HG03095 (cell line): ENCODE measurements around the gene HTR3E.
A peak's percentile ranks its signal among the peaks of the same experiment; 100 is the strongest.
"Not testable (repeated sequence)": the region's sequence is repeated elsewhere in the genome, so short reads cannot be mapped to it uniquely, and the experiment has no call there.

Source experiments
- ATAC-seq: cut with Tn5 transposase; IDR thresholded peaks from one replicate; pipeline ENCODE4 v1.9.1; 2021; ENCODE audit warnings: moderate library complexity; ENCODE audit not compliant: unreplicated experiment

HTR3E gene

DNA sequence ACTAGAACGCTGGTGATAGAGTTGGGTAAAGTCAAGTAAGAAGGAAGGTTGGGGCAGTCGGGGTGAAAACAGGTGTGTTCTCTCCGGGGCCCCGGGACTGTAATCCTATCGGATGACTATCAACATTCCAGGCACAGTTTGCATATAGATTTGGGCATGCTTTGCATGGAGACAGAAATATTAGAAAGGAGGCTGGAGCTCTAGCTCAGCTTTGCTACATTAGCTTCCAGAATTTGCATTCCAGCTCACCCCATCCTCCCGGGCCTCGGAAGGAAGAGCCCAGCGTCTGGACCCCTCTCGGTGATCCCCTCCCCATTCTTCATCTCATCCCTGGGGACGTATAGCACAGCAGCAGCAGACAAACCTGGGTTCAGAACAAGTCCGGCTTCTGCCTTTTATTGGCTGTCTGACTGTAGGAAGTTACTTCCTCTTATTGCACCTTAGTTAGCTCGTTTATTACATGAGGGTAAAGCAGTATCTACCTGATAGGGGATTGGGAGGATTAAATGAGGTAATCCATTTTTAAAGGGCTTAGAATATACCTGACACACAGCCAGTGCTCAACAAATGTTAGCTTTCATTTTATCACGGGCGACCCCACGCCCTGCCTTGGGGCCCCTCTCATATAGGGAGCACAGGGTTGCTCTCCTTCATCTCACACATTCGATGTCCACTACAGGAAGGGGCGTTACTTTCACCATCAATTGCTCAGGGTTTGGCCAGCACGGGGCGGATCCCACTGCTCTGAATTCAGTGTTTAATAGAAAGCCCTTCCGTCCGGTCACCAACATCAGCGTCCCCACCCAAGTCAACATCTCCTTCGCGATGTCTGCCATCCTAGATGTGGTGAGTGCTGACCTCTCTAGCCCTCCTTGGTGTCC is 3.2 kb downstream of the HTR3E start:
- ATAC-seq: no peak

DNA sequence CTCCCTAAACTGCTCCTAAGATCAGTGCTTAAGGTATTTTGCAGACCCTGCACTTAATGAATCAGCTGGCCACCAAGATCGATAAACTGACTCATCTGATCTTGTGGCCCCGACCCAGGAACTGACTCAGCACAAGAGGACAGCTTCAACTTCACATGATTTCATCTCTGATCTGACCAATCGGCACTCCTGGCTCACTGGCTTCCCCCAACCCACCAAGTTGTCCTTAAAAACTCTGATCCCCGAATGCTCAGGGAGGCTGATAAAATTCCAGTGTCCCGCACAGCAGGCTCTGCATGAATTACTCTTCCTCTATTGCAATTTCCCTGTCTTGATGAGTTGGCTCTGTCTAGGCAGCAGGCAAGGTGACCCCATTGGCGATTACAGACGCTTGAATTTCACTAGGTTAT is 13.5 kb downstream of the HTR3E start:
- ATAC-seq: no peak

DNA sequence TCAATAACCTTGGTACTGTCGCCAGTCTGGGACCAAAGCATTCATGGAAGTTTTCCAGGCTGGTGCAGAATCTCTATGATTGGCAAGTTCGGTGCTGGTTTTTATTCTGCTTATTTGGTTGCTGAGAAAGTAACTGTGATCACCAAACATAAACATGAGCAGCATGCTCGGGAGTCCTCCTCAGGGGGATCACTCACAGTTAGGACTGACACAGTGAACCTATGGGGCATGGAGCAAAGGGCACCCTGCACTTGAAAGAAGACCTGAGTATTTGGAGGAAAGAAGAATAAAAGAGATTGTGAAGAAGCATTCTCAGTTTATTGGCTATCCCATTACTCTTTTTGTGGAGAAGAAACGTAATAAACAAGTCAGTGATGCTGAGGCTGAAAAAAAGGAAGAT is 19.2 kb downstream of the HTR3E start:
- no peak for ATAC-seq

DNA sequence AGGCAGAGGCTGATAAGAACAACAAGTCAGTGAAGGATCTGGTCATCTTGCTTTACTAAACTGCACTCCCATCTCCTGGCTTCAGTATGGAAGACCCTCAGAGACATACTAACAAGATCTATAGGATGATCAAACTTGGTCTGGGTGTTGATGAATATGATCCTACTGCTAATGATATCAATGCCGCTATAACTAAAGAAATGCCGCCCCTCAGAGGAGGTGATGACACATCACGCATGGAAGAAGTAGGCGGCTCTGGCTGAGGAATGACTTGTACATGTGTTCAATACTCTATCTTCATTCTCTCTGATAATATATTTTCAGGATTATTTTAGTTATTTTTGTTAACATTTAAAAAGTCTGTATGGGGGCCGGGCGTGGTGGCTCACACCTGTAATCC is 20.8 kb downstream of the HTR3E start:
- no peak for ATAC-seq

DNA sequence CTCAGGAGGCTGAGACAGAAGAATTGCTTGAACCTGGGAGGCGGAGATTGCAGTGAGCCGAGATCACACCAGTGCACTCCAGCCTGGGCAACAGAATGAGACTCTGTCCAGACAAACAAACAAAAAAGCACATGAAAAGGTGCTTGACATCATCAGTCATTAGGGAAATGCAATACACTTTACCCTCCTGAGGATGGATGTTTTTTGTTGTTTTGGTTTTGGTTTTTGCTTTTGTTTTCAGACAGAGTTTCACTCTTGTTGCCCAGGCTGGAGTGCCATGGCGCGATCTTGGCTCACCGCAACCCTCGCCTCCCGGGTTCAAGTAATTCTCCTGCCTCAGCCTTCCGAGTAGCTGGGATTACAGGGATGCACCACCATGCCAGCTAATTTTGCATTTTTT is 24.2 kb downstream of the HTR3E start:
- ATAC-seq: not testable (repeated sequence)

DNA sequence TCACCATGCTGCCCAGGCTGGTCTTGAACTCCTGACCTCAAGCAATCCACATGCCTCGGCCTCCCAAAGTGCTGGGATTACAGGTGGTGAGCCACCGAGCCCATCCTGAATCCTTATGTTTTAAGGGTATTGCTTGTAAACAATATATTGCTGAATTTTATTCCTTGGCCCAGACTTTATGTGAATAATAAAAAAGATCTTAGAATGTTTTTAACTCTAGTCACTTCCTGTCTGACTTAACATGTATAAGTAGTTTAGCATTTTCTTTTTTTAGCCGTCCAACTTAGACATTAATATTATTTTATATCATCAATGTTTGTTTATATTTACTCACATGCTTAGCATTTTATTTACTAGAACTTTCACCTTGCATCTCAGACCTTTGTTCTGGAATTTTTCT is 29.1 kb downstream of the HTR3E start:
- no peak for ATAC-seq

DNA sequence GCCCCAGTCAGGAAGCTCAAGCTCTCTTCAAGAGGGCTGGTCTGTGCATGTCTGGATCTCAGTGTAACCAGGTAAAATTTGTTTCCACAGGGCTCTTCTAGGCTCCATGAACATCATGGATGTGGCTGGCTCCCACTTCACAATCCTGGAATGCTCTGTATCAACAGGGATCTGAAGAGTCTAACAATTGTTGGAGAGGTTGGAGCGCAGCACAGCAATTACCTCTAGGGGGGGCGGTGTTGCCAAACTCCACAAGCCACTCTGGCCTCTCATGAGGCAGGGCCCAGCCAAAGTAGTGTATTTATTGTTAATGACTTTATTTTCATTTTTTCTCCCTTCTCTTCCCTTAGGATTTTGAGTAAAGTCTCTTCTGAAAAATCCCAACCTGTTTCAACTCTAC is 32.1 kb downstream of the HTR3E start:
- ATAC-seq: no peak

DNA sequence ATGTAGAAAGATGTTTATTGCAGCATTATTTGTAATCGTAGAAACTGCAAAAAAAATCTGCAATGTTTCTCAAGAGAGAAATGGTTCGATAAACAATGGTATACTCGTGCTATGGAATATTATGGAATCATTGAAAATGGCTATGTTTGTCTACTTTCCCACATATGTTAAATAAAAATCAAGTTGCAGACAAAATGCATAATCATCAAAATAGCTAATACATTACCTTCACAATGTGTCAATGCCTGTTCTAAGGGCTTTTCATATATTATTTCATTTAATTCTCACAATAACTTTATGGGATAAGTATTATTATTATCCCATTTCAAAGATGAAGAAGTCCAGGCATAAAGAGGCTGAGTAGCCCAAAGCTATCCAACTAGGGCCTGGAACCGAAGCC is 36.1 kb downstream of the HTR3E start:
- no peak for ATAC-seq

DNA sequence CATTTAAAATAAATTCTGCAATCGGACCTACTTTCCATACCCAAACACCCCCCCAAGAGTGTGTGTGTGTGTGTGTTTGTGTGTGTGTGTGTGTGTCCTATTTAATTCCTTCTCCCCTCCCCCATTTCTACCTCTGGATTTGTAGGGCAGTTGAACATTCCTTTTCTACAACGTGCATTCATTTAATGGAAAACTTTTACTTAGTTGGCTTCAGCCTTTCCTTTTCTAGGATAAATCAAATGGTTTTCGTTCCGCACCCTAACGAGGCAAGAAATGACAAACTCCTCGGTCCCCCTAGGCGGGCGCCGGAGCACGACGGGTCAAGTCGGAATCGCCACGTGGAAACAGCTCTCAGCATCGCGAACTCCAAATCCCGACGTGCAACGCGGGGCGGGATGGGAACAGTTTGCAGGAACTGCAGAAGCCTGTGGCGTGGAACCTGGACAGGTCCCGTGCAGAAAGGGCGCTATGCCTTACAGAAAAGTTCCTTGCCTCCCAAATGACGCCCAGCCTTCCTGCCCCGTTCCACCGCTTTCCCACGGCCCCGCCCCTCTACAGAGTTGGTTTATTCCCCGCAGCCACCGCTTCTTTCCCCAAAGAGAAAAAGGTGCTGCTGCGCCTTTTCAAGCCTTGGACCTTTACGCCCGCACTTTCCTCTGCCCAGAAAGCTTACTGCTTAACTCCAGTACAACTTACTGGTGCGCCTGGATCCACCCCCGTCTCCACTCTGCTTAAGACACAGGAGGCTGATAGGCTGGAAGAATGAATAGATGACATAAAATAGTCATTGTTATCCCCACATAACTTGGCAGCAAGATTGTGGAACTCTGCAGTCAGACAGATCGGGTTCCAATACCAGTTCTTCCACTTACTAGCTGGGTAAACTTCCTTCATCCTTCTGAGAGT is 37.2 kb downstream of the HTR3E start:
- ATAC-seq: peak; percentile 38

DNA sequence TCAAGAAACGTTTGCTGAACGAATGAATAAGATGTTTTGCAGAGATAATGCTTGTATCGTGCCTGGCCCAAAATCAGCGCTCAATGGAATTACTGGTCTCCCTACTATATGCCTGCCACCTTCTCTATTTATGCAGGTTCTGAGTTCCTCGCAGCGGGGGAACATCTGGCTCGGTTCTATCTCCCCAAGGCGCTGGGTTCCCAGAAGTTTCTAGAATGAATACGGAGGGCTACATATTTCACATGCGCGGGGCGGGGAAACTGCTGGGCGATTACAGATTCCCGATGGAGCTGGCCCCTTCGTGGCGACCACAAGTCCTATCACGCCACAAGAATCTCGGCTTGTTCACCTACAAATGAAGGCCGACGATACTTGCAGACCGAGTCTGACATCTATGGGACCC is 37.9 kb downstream of the HTR3E start:
- ATAC-seq: peak; percentile 6

DNA sequence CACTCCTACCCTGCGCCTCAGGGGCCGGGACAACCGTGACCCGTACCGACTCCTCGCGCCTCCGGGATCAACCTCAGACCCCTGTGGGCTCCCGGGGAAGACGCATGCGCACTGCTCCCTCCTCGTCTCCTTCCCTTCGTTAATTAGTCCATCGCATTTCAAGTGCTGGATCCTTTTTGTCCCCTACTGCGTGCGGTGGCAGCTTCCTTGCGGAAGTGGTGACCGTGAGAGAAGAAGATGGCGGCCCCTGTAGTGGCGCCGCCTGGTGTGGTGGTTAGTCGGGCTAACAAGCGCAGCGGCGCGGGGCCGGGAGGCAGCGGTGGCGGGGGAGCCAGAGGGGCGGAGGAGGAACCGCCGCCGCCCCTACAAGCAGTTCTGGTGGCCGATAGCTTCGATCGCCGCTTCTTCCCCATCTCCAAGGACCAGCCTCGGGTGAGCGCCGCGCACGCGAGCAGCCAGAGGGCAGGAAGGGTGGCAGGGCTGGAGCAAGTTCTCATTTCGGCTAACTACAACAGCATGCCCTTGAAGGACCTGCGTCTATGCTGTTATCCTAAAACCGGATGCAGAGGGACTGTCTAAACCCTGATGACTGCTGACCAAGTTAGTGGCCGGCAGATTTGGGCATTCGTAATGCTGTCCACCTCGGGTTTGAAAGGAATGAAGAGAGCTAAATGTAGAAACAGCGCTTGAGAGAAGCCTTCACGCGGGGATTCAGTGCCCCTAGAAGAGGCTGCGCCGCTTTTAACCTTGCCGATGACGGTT is 38.5 kb downstream of the HTR3E start, which contains the start of gene EIF2B5:
Gene EIF2B5, plus strand, starts transcription at position 210 of the 762 bp plus-strand sequence. Its CDS starts 28 bp downstream, at position 238.
- ATAC-seq: peak; percentile 84

DNA sequence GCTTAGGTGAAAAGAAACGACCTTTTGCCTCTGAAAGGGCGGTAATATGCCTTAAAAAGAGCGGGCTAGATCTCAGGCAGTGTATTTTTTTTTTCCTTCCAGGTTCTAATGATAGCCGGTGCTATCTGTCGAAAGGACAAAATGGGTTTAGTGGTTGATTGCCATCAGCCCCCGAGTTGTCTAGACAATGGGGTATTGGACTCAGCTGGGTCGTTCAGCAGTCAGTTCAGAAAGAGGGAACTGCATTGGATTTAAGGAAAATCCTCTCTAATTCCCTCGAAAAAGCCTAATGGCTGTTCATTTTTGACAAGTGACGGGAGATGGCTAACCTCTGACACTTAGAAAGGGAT is 39.0 kb downstream of the HTR3E start:
- no peak for ATAC-seq

DNA sequence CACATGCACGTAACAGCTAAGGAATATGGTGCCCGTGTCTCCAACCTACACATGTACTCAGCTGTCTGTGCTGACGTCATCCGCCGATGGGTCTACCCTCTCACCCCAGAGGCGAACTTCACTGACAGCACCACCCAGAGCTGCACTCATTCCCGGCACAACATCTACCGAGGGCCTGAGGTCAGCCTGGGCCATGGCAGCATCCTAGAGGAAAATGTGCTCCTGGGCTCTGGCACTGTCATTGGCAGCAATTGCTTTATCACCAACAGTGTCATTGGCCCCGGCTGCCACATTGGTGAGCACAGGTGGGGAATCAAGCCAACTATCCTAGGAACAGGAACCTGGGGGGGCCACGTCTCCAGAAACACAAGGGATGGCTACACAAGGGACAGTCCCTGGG is 43.6 kb downstream of the HTR3E start:
- no peak for ATAC-seq

DNA sequence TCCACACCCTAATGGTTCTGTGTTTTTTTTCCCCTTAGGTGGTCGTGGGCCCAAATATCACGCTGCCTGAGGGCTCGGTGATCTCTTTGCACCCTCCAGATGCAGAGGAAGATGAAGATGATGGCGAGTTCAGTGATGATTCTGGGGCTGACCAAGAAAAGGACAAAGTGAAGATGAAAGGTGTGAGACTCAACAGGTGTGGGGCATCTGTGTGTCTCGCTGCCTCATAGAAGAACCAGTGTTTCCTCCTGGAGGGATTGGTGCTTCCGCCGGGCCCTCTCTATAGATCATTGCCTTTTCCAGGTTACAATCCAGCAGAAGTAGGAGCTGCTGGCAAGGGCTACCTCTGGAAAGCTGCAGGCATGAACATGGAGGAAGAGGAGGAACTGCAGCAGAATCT is 45.3 kb downstream of the HTR3E start:
- no peak for ATAC-seq

DNA sequence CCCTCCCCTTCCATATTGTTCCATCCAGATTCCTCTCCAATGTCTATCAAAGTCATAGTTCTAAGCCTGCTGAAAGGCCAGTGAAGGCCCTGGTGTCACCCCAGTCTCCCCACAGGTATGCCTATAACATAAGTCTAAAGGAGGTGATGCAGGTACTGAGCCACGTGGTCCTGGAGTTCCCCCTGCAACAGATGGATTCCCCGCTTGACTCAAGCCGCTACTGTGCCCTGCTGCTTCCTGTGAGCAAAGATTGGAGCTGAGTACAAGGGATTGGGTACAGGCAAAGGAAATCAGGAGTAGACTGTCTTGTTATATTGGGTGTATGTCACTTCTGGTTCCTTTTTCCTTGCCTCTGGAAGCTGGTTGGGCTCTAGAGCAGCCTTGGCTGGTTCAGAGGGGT is 46.5 kb downstream of the HTR3E start:
- ATAC-seq: no peak

DNA sequence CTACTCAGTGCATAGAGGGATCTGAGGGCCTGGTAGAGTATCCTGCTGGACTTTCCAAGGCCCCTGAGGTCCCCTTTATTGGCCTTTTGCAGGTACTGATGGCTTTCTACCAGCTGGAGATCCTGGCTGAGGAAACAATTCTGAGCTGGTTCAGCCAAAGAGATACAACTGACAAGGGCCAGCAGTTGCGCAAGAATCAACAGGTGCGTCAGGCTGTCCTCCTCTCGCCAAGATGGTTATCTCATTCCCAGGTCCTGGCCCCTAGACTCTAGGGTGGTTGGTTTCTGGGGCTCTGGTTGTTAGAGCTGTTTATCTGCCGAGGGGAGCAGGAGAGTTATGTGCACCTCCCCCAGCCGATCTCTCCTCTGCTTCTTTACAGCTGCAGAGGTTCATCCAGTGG is 47.6 kb downstream of the HTR3E start:
- no peak for ATAC-seq

DNA sequence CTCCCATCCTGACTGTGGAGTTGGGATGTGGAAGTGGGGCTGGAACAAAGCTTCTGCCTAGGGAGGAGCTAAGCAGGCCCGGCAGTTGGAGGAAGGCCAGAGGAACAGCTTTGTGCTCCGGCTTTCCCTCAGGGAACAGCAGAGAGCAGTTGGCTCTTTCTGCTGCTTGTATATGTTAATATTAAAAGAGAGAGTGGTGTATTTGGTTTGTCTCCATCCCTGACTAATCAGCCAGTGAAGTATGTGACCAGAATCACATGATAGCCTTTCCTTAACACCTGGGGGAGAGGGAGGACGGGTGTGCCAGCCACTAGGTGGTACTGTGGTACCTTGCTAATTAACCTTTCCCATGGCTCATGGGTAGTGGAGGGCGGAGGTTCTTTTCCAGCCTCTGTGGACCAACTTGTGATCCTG is 48.3 kb downstream of the HTR3E start:
- no peak for ATAC-seq

DNA sequence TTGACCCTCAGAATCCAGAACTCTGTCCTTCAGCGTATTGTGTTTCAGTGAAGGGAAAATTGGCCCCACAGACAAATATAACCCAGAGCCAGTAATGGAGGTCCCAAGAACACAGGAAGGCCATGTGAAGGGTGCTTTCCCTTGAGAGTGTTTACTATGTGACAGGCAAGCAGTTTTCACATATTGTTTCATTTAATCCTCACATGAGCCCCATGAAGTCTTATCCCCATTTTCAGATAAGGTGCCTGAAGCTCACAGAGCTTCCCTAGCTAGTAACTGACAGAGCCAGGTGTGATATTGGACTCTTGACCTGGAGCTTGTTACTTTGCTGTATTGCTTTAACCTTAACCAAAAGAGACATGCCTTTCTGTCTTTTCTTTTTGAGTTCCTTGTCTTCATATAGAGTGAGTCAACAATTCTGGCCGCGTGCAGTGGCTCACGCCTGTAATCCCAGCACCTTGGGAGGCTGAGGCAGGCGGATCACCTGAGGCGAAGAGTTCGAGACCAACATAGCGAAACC is 48.9 kb downstream of the HTR3E start:
- no peak for ATAC-seq

DNA sequence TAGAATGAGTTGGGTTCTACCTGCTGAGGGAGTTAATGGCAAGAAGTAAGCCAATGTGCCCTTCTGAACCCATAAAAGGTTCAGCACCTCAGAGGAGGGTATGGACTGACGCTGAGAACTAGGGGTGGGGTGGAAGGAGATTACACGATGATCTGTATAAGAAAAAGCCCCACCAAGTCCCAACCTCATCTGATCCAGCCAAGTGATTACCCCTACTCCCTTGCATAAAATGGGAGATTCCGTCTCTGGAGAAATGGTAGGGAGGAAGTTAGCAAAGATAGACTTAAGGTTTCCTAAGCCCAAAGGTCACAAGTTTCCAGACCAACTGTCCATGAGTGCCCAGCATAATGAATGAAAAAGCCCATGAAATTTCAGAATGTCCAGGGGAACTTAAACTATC is 51.2 kb downstream of the HTR3E start:
- ATAC-seq: no peak

DNA sequence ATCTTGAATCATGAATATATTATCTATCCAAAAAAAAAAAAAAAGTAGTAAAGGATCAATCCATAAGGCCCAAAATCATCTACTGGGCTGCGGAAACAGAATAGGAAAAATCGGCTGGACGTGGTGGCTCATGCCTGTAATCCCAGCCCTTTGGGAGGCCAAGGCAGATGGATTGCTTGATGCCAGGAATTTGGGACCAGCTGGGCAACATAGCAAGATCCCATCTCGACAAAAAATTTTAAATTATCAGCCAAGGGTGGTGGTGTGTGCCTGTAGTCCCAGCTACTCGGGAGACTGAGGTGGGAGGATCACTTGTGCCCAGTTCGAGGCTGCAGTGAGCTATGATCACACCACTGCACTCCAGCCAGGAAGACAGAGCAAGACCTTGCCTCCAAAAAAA is 52.3 kb downstream of the HTR3E start:
- no peak for ATAC-seq

DNA sequence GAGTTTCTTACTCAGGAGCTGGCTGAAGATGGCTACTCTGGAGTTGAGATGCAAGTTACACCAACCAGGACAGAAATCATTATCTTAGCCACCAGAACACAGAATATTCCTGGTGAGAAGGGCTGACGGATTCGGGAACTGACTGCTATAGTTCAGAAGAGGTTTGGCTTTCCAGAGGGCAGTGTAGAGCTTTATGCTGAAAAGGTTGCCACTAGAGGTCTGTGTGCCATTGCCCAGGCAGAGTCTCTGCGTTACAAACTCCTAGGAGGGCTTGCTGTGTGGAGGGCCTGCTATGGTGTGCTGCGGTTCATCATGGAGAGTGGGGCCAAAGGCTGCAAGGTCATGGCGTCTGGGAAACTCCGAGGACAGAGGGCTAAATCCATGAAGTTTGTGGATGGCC is 52.9 kb downstream of the HTR3E start:
- not testable (repeated sequence) for ATAC-seq
